HepG2 (cell line): ENCODE results near the gene PTPN18. TPM values are rescaled to one million over a fixed set of nuclear protein-coding genes. Genes with fewer than 3 reads are reported as not detected.

Source experiments
- CREB1 ChIP-seq, 2 experiments: fragments of 450-650 bp in 1 of 2; IDR thresholded peaks; 2 replicates each; pipeline ENCODE4 v1.6.1; 2016 to 2017; ENCODE audit warnings: control low read depth in 1 of 2, mild to moderate bottlenecking in 1 of 2, missing compliant biosample characterization in 1 of 2, missing genetic modification characterization in 1 of 2
- KAT2B ChIP-seq: fragments of 150-350 bp; IDR thresholded peaks from 2 replicates; pipeline ENCODE4 v1.6.1; 2014; ENCODE audit warnings: low read depth, low read length, borderline replicate concordance
- KDM5B ChIP-seq: sonication (generic); formaldehyde crosslinking; IDR thresholded peaks from 2 replicates; pipeline ENCODE4 v1.4.0; 2020; ENCODE audit warnings: missing genetic modification reagents, mild to moderate bottlenecking, borderline replicate concordance
- MAX ChIP-seq: IDR thresholded peaks from 2 replicates; pipeline ENCODE4 v1.6.1; 2012; ENCODE audit warnings: inconsistent platforms
- MEIS1 ChIP-seq: sonication (generic); formaldehyde crosslinking; IDR thresholded peaks from 2 replicates; pipeline ENCODE4 v1.9.0; 2021; ENCODE audit warnings: mild to moderate bottlenecking, missing genetic modification reagents, moderate library complexity, borderline replicate concordance
- NFIB ChIP-seq: sonication (generic); formaldehyde crosslinking; IDR thresholded peaks from 2 replicates; pipeline ENCODE4 v1.9.0; 2021; ENCODE audit warnings: missing genetic modification reagents, mild to moderate bottlenecking, borderline replicate concordance
- RFXANK ChIP-seq: IDR thresholded peaks from 2 replicates; pipeline ENCODE4 v1.6.1; 2016
- SSRP1 ChIP-seq: IDR thresholded peaks from 2 replicates; pipeline ENCODE4 v1.6.1; 2016; ENCODE audit warnings: control low read depth
- TBP ChIP-seq: sonication (generic); formaldehyde crosslinking; IDR thresholded peaks from 2 replicates; pipeline ENCODE4 v1.5.0; 2020; ENCODE audit warnings: missing genetic modification reagents
- ZNF12 ChIP-seq: sonication (generic); formaldehyde crosslinking; IDR thresholded peaks from 2 replicates; pipeline ENCODE4 v1.5.0; 2020; ENCODE audit warnings: missing genetic modification reagents
- ZNF143 ChIP-seq: sonication (generic); formaldehyde crosslinking; IDR thresholded peaks from 2 replicates; pipeline ENCODE4 v1.4.0; 2020; ENCODE audit warnings: missing genetic modification reagents
- ZNF580 ChIP-seq: IDR thresholded peaks from 2 replicates; pipeline ENCODE4 v1.6.1; 2016; ENCODE audit warnings: low read depth, borderline replicate concordance
- polyA plus RNA-seq, 8 experiments: library from polyadenylated mRNA; depleted of rRNA in 3 of 8; stranded (reverse) in 7 of 8; unstranded in 1 of 8; fragments of >200 nt; fragmentation: Illumina TruSeq in 4 of 8; extraction: Trizol in 4 of 8; gene quantifications; 2 replicates each; pipeline versions ENCODE4 v1.2.1 to v1.2.3, GENCODE V29; 2011 to 2016; ENCODE audit warnings: low read depth in 4 of 8, missing spikeins in 1 of 8, mixed read lengths in 1 of 8; ENCODE audit not compliant: insufficient read depth in 1 of 8
- total RNA-seq, 5 experiments: library from RNA; depleted of rRNA; stranded (reverse); fragments of >200 nt; fragmentation: Illumina TruSeq; extraction: Trizol; gene quantifications; 2 replicates each; pipeline ENCODE4 v1.2.3, GENCODE V29; 2016; ENCODE audit warnings: low read depth in 1 of 5
- TF ChIP-seq, protein P1 (sequence below): IDR thresholded peaks from 2 replicates; pipeline ENCODE4 v1.6.1; 2016; ENCODE audit warnings: mild to moderate bottlenecking

PTPN18 gene
- total and polyA plus RNA-seq, 2 of the 13 experiments (the other 11 are each of a cell fraction or from before 2014, with no cell fraction given): 14.8 to 39.6 TPM

GRCh38 chr2:130332271-130333073 is 23.4 kb upstream of the PTPN18 start (continued):
- TF ChIP-seq MEIS1 (no peak), ZNF12 (CRISPR knock-in tag) (0 out of 2 replicates have a peak, but pooled peaks have one; percentile 23), ZNF143 (CRISPR knock-in tag) (no peak), MAX (peak; percentile 27; the same call in 1 of the 2 replicates), ZNF580 (no peak), KAT2B (no peak), CREB1 (IDR thresholded peaks at IDR 0.05) (no peak), CREB1 (CRISPR knock-in tag; IDR thresholded peaks at IDR 0.05) (no peak; the same call in 1 of the 2 replicates), SSRP1 (CRISPR knock-in tag) (no peak), NFIB (no peak), RFXANK (CRISPR knock-in tag) (no peak), KDM5B (peak; percentile 41; the same call in 1 of the 2 replicates), TBP (CRISPR knock-in tag) (0 out of 2 replicates have a peak, but pooled peaks have one; percentile 57)
- TF ChIP-seq, protein P1, sequence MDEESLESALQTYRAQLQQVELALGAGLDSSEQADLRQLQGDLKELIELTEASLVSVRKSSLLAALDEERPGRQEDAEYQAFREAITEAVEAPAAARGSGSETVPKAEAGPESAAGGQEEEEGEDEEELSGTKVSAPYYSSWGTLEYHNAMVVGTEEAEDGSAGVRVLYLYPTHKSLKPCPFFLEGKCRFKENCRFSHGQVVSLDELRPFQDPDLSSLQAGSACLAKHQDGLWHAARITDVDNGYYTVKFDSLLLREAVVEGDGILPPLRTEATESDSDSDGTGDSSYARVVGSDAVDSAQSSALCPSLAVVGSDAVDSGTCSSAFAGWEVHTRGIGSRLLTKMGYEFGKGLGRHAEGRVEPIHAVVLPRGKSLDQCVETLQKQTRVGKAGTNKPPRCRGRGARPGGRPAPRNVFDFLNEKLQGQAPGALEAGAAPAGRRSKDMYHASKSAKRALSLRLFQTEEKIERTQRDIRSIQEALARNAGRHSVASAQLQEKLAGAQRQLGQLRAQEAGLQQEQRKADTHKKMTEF (CRISPR knock-in tag): 0 out of 2 replicates have a peak, but pooled peaks have one; percentile 36
- TF ChIP-seq, all 625 proteins: peak for 124
